H9 (cell line): Measurements from ENCODE around the gene TAF5L. TPM values are rescaled to one million over a fixed set of nuclear protein-coding genes. Genes with fewer than 3 reads are reported as not detected.
A peak's percentile ranks its signal among the peaks of the same experiment; 100 is the strongest.

Experiments used
- DNase-seq: peaks from one replicate; pipeline ENCODE4 v3.0.0-alpha.2; 2017
- H2AFZ ChIP-seq: one replicate; pipeline ENCODE4 v1.6.1; 2013; ENCODE audit warnings: mild to moderate bottlenecking, low read length, control low read depth, moderate library complexity
- H2AK5ac ChIP-seq: 2 replicates; pipeline ENCODE4 v1.6.1; 2013; ENCODE audit warnings: low read length, control low read depth, mixed read lengths; ENCODE audit not compliant: insufficient read length
- H2BK120ac ChIP-seq: one replicate; pipeline ENCODE4 v1.6.1; 2013; ENCODE audit warnings: low read depth, mild to moderate bottlenecking, low read length, control low read depth, inconsistent platforms; ENCODE audit not compliant: poor library complexity, severe bottlenecking
- H2BK12ac ChIP-seq: 2 replicates; pipeline ENCODE4 v1.6.1; 2013; ENCODE audit warnings: low read length, control low read depth, mixed read lengths, low read depth; ENCODE audit not compliant: insufficient read length
- H2BK15ac ChIP-seq: 2 replicates; pipeline ENCODE4 v1.6.1; 2013; ENCODE audit warnings: low read depth, low read length, control low read depth
- H2BK20ac ChIP-seq: one replicate; pipeline ENCODE4 v1.6.1; 2013; ENCODE audit warnings: low read depth, mild to moderate bottlenecking, low read length, control low read depth, inconsistent platforms; ENCODE audit not compliant: poor library complexity, severe bottlenecking
- H2BK5ac ChIP-seq: 2 replicates; pipeline ENCODE4 v1.6.1; 2013; ENCODE audit warnings: low read length, control low read depth, mixed read lengths; ENCODE audit not compliant: insufficient read length
- H3K14ac ChIP-seq: 2 replicates; pipeline ENCODE4 v1.6.1; 2013; ENCODE audit warnings: low read length, control low read depth; ENCODE audit not compliant: insufficient read depth
- H3K18ac ChIP-seq: 2 replicates; pipeline ENCODE4 v1.6.1; 2013; ENCODE audit warnings: low read depth, mild to moderate bottlenecking, mixed read lengths, low read length, control low read depth; ENCODE audit not compliant: insufficient read length
- H3K23ac ChIP-seq: 2 replicates; pipeline ENCODE4 v1.6.1; 2013; ENCODE audit warnings: low read length, control low read depth, mixed read lengths, low read depth; ENCODE audit not compliant: insufficient read length
- H3K23me2 ChIP-seq: 2 replicates; pipeline ENCODE4 v1.6.1; 2013; ENCODE audit warnings: low read depth, mild to moderate bottlenecking, mixed read lengths, low read length, control low read depth; ENCODE audit not compliant: insufficient read length, poor library complexity, severe bottlenecking
- H3K27ac ChIP-seq: 2 replicates; pipeline ENCODE4 v1.5.1; 2013; ENCODE audit warnings: low read length, control low read depth, mixed read lengths, low read depth; ENCODE audit not compliant: insufficient read length
- H3K27me3 ChIP-seq: 2 replicates; pipeline ENCODE4 v1.6.1; 2013; ENCODE audit warnings: low read length, control low read depth, inconsistent platforms; ENCODE audit not compliant: insufficient read depth
- H3K4ac ChIP-seq: 2 replicates; pipeline ENCODE4 v1.6.1; 2013; ENCODE audit warnings: low read depth, mild to moderate bottlenecking, control low read depth, inconsistent platforms, low read length, moderate library complexity
- H3K4me1 ChIP-seq: 2 replicates; pipeline ENCODE4 v1.6.1; 2013; ENCODE audit warnings: low read length, control low read depth, inconsistent platforms; ENCODE audit not compliant: insufficient read depth
- H3K4me2 ChIP-seq: 2 replicates; pipeline ENCODE4 v1.6.1; 2013; ENCODE audit warnings: low read length, control low read depth, mixed read lengths; ENCODE audit not compliant: insufficient read length, insufficient read depth
- H3K56ac ChIP-seq: 2 replicates; pipeline ENCODE4 v1.6.1; 2013; ENCODE audit warnings: low read depth, mild to moderate bottlenecking, mixed read lengths, low read length, control low read depth; ENCODE audit not compliant: insufficient read length
- H3K79me1 ChIP-seq: 2 replicates; pipeline ENCODE4 v1.6.1; 2013; ENCODE audit warnings: low read depth, mild to moderate bottlenecking, moderate library complexity, low read length, control low read depth, inconsistent platforms; ENCODE audit not compliant: insufficient read depth, poor library complexity, severe bottlenecking
- H3K79me2 ChIP-seq: 2 replicates; pipeline ENCODE4 v1.6.1; 2013; ENCODE audit warnings: low read length, control low read depth, inconsistent platforms; ENCODE audit not compliant: insufficient read depth
- H3K9ac ChIP-seq: 2 replicates; pipeline ENCODE4 v1.6.1; 2013; ENCODE audit warnings: low read length, control low read depth, mixed read lengths; ENCODE audit not compliant: insufficient read length; ENCODE audit errors: extremely low read depth
- H3K9me3 ChIP-seq: one replicate; pipeline ENCODE4 v1.6.1; 2013; ENCODE audit warnings: low read depth, low read length, inconsistent platforms; ENCODE audit not compliant: control insufficient read depth
- H3T11ph ChIP-seq: one replicate; pipeline ENCODE4 v1.6.1; 2013; ENCODE audit warnings: mild to moderate bottlenecking, low read length, control low read depth, inconsistent platforms
- H4K20me1 ChIP-seq: one replicate; pipeline ENCODE4 v1.6.1; 2013; ENCODE audit not compliant: control insufficient read depth, insufficient read length, insufficient read depth
- H4K5ac ChIP-seq: 2 replicates; pipeline ENCODE4 v1.6.1; 2013; ENCODE audit warnings: low read depth, mild to moderate bottlenecking, mixed read lengths, low read length, control low read depth; ENCODE audit not compliant: insufficient read length
- H4K8ac ChIP-seq: replicated peaks from 2 replicates; pipeline ENCODE4 v1.6.1; 2013; ENCODE audit warnings: low read length, control low read depth, mixed read lengths, low read depth; ENCODE audit not compliant: insufficient read length
- H4K91ac ChIP-seq: 2 replicates; pipeline ENCODE4 v1.6.1; 2013; ENCODE audit warnings: low read depth, mild to moderate bottlenecking, moderate library complexity, mixed read lengths, low read length, control low read depth; ENCODE audit not compliant: insufficient read length
- H3K27ac Mint-ChIP-seq, 3 experiments: 2 replicates in 2 of 3; 3 replicates in 1 of 3; pipeline ENCODE4 v1.8.0; 2020 to 2021; ENCODE audit warnings: mixed read lengths in 3 of 3, mild to moderate bottlenecking in 1 of 3, moderate library complexity in 1 of 3
- H3K27me3 Mint-ChIP-seq: 2 replicates; pipeline ENCODE4 v1.8.0; 2021; ENCODE audit warnings: low read depth, mild to moderate bottlenecking, moderate library complexity, mixed read lengths
- H3K36me3 Mint-ChIP-seq, 3 experiments: 2 replicates in 2 of 3; 3 replicates in 1 of 3; pipeline ENCODE4 v1.8.0; 2020 to 2021; ENCODE audit warnings: low read depth in 3 of 3, mixed read lengths in 3 of 3; ENCODE audit not compliant: insufficient read depth in 1 of 3
- H3K4me1 Mint-ChIP-seq, 2 experiments: 2 replicates each; pipeline ENCODE4 v1.8.0; 2020; ENCODE audit warnings: mixed read lengths in 2 of 2
- H3K4me3 Mint-ChIP-seq, 2 experiments: 2 replicates in 1 of 2; 3 replicates in 1 of 2; pipeline ENCODE4 v1.8.0; 2020 to 2021; ENCODE audit warnings: mild to moderate bottlenecking in 2 of 2, mixed read lengths in 2 of 2, moderate library complexity in 1 of 2
- H3K9me3 Mint-ChIP-seq, 2 experiments: 2 replicates in 1 of 2; 3 replicates in 1 of 2; pipeline ENCODE4 v1.8.0; 2020; ENCODE audit warnings: mild to moderate bottlenecking in 2 of 2, mixed read lengths in 2 of 2, moderate library complexity in 1 of 2
- CTCF ChIP-seq: fragments of 200-600 bp; sonication (generic); conservative IDR thresholded peaks from 3 replicates; pipeline ENCODE4 v1.8.0; 2021; ENCODE audit warnings: antibody characterized with exemption, mild to moderate bottlenecking
- WGBS: extraction: QIAGEN DNeasy Blood & Tissue Kit; methylation state at CpG from one replicate; pipeline ENCODE4 v1.1.7; 2013; ENCODE audit warnings: missing lambda C conversion rate, low lambda C conversion rate, mixed read lengths; ENCODE audit not compliant: insufficient read length; ENCODE audit errors: extremely low coverage; 5-methylcytosine and 5-hydroxymethylcytosine counted together
- total RNA-seq: library from RNA; stranded (reverse); gene quantifications from 2 replicates; pipeline ENCODE4 v1.2.1, GENCODE V29; 2021

The TAF5L gene
- total RNA-seq, 1 experiment from 2014 or later: 30.3 TPM

- H4K5ac ChIP-seq: no peak overlapping the region
- no peak overlapping the region for H2AFZ ChIP-seq
- H3K27me3 ChIP-seq: no peaks in the 10 kb centered on the region
- H3K27ac Mint-ChIP-seq: peak overlapping the region in 2 of 3 experiments; percentile 81 to 87; a peak in 4 of 7 replicates
- no peak overlapping the region for H2BK5ac ChIP-seq
- no peak overlapping the region for H3K4me2 ChIP-seq
- no peak overlapping the region for H2BK12ac ChIP-seq
- peak overlapping the region; percentile 6 for H3K18ac ChIP-seq
- H3K56ac ChIP-seq: no peak overlapping the region
- no peak overlapping the region for H3T11ph ChIP-seq
- no peaks in the 10 kb centered on the region for H3K79me2 ChIP-seq
- H3K79me1 ChIP-seq: no peaks in the 10 kb centered on the region
- H3K23me2 ChIP-seq: peaks cover 3% of the 10 kb centered on the region
- no peak overlapping the region for H2AK5ac ChIP-seq
- no peaks in the 10 kb centered on the region for H3K9me3 ChIP-seq
- no peak overlapping the region for H2BK120ac ChIP-seq
- H2BK20ac ChIP-seq: no peak overlapping the region
- H3K27me3 Mint-ChIP-seq: peaks cover 4% of the 10 kb centered on the region; the same call in 1 of the 2 replicates
- H3K9me3 Mint-ChIP-seq: peaks cover 0 to 3% of the 10 kb centered on the region in 2 experiments; a peak in 1 of 5 replicates
- no peak overlapping the region for H3K14ac ChIP-seq
- H2BK15ac ChIP-seq: no peak overlapping the region
- H4K20me1 ChIP-seq: no peaks in the 10 kb centered on the region
- peaks cover 29 to 38% of the 10 kb centered on the region in 2 experiments for H3K4me1 Mint-ChIP-seq
- no CpG with 5 or more reads among the region's 7 CpGs for WGBS
- H3K27ac ChIP-seq: no peak overlapping the region
- peak overlapping the region in 1 of 2 experiments; percentile 20; a peak in 2 of 5 replicates for H3K4me3 Mint-ChIP-seq
- H3K9ac ChIP-seq: no peak overlapping the region
- H3K23ac ChIP-seq: no peak overlapping the region
- H3K4me1 ChIP-seq: peaks cover 3% of the 10 kb centered on the region; the same call in 1 of the 2 replicates
- H3K4ac ChIP-seq: no peak overlapping the region
- peak; percentile 45 for DNase-seq
- H4K8ac ChIP-seq: no peak overlapping the region
- H4K91ac ChIP-seq: no peak overlapping the region
- no peak for TF ChIP-seq CTCF
- no peaks in the 10 kb centered on the region for H3K36me3 Mint-ChIP-seq
Measured at GRCh38 chr1:229563241-229563640, 62.7 kb downstream of the TAF5L start.
